Ishikawa (cell line): ENCODE data around the gene AK4.

Source experiments
- CEBPB ChIP-seq: IDR thresholded peaks from 2 replicates; pipeline ENCODE4 v1.6.1; 2012
- EGR1 ChIP-seq: IDR thresholded peaks from 2 replicates; pipeline ENCODE4 v1.6.1; 2012
- EP300 ChIP-seq: IDR thresholded peaks from 2 replicates; pipeline ENCODE4 v1.6.1; 2012; ENCODE audit warnings: borderline replicate concordance
- FOXM1 ChIP-seq: IDR thresholded peaks from 2 replicates; pipeline ENCODE4 v1.6.1; 2012; ENCODE audit warnings: low read depth, borderline replicate concordance
- NFIC ChIP-seq: IDR thresholded peaks from 2 replicates; pipeline ENCODE4 v1.6.1; 2012
- RAD21 ChIP-seq: IDR thresholded peaks from 2 replicates; pipeline ENCODE4 v1.6.1; 2012; ENCODE audit warnings: low read depth
- TAF1 ChIP-seq: IDR thresholded peaks from 2 replicates; pipeline ENCODE4 v1.6.1; 2012; ENCODE audit warnings: low read depth, mild to moderate bottlenecking
- TEAD4 ChIP-seq: IDR thresholded peaks from 2 replicates; pipeline ENCODE4 v1.6.1; 2012
- YY1 ChIP-seq: IDR thresholded peaks from 2 replicates; pipeline ENCODE4 v1.6.1; 2012; ENCODE audit warnings: low read depth
- ZBTB7A ChIP-seq: IDR thresholded peaks from 2 replicates; pipeline ENCODE4 v1.6.1; 2012; ENCODE audit warnings: low read depth
- TF ChIP-seq, protein P1 (sequence below): IDR thresholded peaks from 2 replicates; pipeline ENCODE4 v1.6.1; 2012; ENCODE audit warnings: low read depth, mild to moderate bottlenecking
- TF ChIP-seq, protein P2 (sequence below): IDR thresholded peaks from 2 replicates; pipeline ENCODE4 v1.6.1; 2012
- TF ChIP-seq, protein P3 (sequence below): IDR thresholded peaks from 2 replicates; pipeline ENCODE4 v1.6.1; 2012

- TF ChIP-seq, protein P1, sequence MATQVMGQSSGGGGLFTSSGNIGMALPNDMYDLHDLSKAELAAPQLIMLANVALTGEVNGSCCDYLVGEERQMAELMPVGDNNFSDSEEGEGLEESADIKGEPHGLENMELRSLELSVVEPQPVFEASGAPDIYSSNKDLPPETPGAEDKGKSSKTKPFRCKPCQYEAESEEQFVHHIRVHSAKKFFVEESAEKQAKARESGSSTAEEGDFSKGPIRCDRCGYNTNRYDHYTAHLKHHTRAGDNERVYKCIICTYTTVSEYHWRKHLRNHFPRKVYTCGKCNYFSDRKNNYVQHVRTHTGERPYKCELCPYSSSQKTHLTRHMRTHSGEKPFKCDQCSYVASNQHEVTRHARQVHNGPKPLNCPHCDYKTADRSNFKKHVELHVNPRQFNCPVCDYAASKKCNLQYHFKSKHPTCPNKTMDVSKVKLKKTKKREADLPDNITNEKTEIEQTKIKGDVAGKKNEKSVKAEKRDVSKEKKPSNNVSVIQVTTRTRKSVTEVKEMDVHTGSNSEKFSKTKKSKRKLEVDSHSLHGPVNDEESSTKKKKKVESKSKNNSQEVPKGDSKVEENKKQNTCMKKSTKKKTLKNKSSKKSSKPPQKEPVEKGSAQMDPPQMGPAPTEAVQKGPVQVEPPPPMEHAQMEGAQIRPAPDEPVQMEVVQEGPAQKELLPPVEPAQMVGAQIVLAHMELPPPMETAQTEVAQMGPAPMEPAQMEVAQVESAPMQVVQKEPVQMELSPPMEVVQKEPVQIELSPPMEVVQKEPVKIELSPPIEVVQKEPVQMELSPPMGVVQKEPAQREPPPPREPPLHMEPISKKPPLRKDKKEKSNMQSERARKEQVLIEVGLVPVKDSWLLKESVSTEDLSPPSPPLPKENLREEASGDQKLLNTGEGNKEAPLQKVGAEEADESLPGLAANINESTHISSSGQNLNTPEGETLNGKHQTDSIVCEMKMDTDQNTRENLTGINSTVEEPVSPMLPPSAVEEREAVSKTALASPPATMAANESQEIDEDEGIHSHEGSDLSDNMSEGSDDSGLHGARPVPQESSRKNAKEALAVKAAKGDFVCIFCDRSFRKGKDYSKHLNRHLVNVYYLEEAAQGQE = no peak
- no peak for TF ChIP-seq RAD21
- TF ChIP-seq EP300 = no peak
- TF ChIP-seq EGR1 = no peak
- TF ChIP-seq, protein P2, sequence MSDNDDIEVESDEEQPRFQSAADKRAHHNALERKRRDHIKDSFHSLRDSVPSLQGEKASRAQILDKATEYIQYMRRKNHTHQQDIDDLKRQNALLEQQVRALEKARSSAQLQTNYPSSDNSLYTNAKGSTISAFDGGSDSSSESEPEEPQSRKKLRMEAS = no peak
- TF ChIP-seq YY1 = no peak
- TF ChIP-seq, protein P3, sequence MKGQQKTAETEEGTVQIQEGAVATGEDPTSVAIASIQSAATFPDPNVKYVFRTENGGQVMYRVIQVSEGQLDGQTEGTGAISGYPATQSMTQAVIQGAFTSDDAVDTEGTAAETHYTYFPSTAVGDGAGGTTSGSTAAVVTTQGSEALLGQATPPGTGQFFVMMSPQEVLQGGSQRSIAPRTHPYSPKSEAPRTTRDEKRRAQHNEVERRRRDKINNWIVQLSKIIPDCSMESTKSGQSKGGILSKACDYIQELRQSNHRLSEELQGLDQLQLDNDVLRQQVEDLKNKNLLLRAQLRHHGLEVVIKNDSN = no peak
- no peak for TF ChIP-seq FOXM1
- TF ChIP-seq NFIC = no peak
- TF ChIP-seq CEBPB = no peak
- no peak for TF ChIP-seq TAF1
- TF ChIP-seq TEAD4 = no peak
- no peak for TF ChIP-seq ZBTB7A
Measured at GRCh38 chr1:65141918-65142317, 6.1 kb upstream of the AK4 start.
